ENCODE results near the gene C17orf107. TPM values are rescaled to one million over a fixed set of nuclear protein-coding genes. Genes with fewer than 3 reads are reported as not detected.

Gene C17orf107
- total and polyA plus RNA-seq, 8 donors: 1.9 to 6.9 (median 2.9) TPM

DNA sequence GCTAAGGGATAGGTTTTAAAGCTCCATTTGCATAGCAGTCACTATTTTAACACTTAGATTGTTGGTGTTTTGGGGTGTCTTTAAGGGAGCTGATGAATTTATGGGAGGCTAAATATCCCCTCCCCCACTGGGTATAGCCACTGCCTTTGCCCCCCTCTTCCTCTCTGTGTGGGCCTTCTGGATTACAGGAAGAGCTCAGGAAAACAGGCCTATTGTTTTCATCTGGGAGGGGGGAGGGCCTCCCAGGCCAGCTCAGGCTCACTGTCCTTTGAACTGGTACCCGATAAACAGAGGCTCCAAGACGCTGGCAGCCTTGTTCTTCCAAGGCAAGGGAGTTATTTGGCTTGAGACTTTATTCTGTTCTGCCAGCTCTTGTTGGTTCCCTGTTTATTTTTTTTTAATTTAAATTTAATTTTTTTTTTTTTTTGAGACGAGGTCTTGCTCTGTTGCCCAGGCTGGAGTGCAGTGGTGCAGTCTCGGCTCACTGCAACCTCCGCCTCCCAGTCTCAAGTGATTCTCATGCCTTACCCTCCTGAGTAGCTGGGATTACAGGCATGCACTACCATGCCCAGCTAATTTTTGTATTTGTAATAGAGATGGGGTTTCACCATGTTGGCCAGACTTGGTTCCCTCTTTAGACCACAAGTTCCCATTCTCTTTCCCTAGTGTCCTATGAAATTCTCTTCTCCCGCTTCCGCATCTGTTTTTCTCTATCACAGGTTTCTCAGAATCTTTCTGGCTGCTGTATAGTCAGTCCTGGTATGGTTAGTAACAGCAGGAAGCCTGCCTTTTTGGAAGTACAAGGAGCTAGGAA, 41.1 kb upstream of the C17orf107 start:
- H3K36me3 ChIP-seq: no peaks in the 10 kb centered on the region
- intact Hi-C loops (cut with DNase I): no loop called here
- ATAC-seq (peak; percentile 42 to 69 (median 52)), FAIRE-seq (no peak), DNase-seq (no peak)
- H3K27me3 ChIP-seq: no peaks in the 10 kb centered on the region
- 62 to 72% methylated on average over 7 of the region's 7 CpGs for WGBS, 2 donors
- H3K4me3 ChIP-seq: no peak overlapping the region
- peak overlapping the region in 2 of 4 donors; percentile 62 to 63 for H3K27ac ChIP-seq
- TF ChIP-seq, protein P1, sequence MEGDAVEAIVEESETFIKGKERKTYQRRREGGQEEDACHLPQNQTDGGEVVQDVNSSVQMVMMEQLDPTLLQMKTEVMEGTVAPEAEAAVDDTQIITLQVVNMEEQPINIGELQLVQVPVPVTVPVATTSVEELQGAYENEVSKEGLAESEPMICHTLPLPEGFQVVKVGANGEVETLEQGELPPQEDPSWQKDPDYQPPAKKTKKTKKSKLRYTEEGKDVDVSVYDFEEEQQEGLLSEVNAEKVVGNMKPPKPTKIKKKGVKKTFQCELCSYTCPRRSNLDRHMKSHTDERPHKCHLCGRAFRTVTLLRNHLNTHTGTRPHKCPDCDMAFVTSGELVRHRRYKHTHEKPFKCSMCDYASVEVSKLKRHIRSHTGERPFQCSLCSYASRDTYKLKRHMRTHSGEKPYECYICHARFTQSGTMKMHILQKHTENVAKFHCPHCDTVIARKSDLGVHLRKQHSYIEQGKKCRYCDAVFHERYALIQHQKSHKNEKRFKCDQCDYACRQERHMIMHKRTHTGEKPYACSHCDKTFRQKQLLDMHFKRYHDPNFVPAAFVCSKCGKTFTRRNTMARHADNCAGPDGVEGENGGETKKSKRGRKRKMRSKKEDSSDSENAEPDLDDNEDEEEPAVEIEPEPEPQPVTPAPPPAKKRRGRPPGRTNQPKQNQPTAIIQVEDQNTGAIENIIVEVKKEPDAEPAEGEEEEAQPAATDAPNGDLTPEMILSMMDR (IDR thresholded peaks at IDR 0.05): no peak
- H3K4me1 ChIP-seq: peaks cover 0 to 16% (median 4%) of the 10 kb centered on the region in 3 donors
- H3K9me3 ChIP-seq: no peaks in the 10 kb centered on the region

DNA sequence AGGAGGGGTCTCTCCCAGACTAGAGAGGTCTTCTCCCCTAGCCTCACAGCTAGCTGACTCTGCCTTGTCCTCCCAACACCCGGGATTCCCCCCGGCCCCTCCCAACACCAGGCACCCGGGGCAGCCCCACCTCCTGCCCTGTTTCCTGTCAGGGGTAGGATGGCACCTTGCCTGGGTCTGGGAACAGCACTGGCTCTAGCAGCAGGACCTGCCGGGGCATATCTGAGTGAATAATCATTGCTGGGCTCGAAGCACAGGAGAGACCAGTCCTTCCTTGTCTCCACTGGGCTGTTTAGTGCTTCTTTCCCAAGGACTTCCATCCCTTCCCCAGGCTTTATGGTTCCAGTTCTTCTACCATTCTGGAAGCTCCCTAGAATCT, 40.5 kb upstream of the C17orf107 start:
- TF ChIP-seq, protein P1 (IDR thresholded peaks at IDR 0.05): no peak
- 5 to 14% methylated on average over 5 of the region's 5 CpGs for WGBS, 2 donors
- Histone ChIP-seq H3K27ac (peak overlapping the region in 2 of 4 donors; percentile 62 to 63), H3K4me1 (peaks cover 0 to 16% (median 4%) of the 10 kb centered on the region in 3 donors), H3K36me3 (no peaks in the 10 kb centered on the region), H3K9me3 (no peaks in the 10 kb centered on the region), H3K4me3 (no peak overlapping the region), H3K27me3 (no peaks in the 10 kb centered on the region)
- intact Hi-C loops (cut with DNase I): no loop called here
- DNase-seq (peak; percentile 51 to 73 (median 62)), FAIRE-seq (no peak), ATAC-seq (peak; percentile 70 to 93 (median 86))

DNA sequence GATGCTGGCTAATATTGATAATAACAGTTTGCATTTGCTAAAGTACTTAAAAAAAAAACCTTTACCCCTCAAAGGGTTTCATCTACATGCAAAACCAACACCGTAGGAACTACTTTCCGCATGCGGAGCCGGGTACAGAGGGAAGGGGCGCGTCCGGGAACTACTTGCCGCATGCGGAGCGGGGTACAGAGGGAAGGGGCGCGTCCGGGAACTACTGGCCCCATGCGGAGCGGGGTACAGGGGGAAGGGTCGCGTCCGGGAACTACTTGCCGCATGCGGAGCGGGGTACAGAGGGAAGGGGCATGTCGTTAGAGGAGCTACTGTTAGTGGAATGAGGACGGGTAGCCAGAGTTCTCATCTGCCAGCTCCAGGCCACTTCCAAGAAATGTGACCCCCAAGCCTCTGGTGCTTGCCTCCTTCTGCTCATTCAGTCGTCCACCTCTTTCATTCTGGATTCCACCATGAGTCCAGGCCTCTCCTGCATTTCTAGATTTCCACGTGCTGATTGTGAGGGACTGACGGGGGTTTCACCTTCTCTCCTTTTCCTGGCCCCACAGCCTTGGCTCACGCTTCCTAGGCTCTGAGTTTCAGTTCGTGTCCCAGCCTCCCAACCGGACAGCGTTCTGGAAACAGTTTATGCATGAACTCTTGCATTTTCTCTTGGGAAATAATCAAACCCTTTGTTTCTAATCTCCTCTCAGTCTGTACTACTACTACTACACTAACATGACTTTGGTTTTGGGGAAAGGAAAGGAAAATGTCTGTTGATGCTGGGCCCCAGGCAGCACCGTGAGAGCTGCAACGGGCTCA, 39.3 kb upstream of the C17orf107 start:
- intact Hi-C loops (cut with DNase I): no loop called here
- Histone ChIP-seq H3K27me3 (no peaks in the 10 kb centered on the region), H3K27ac (no peak overlapping the region), H3K4me1 (peaks cover 0 to 16% (median 4%) of the 10 kb centered on the region in 3 donors), H3K36me3 (no peaks in the 10 kb centered on the region), H3K4me3 (no peak overlapping the region), H3K9me3 (no peaks in the 10 kb centered on the region)
- no peak for DNase-seq
- FAIRE-seq: no peak
- 90% methylated on average over 30 to 32 of the region's 32 CpGs for WGBS, 2 donors
- no peak for ATAC-seq
- TF ChIP-seq, protein P1 (IDR thresholded peaks at IDR 0.05): no peak

DNA sequence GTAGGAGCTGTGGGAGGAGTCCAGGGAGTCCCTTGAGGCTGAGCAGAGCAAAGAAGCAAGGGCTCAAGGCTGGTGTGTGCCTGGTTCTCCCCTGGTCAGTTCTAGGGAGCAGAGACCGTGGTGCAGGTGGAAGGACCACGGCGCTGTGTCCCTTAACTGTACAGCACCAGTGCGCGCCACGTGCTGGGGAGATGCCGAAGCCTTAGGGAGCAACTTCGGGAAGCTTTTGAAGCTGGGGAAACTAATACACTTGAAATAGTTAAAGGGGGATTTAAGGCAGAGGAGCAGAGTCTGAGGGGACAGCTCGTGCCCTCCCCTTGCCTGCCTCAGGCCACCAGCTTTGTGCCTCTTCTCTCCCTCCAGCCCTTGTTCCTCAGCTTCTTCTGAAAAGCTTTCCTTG, 38.7 kb upstream of the C17orf107 start:
- H3K27me3 ChIP-seq: no peaks in the 10 kb centered on the region
- no peak for DNase-seq
- H3K36me3 ChIP-seq: no peaks in the 10 kb centered on the region
- no peak for FAIRE-seq
- peaks cover 0 to 16% (median 4%) of the 10 kb centered on the region in 3 donors for H3K4me1 ChIP-seq
- 91 to 93% methylated on average over 9 of the region's 9 CpGs for whole genome bisulfite sequencing, 2 donors
- H3K4me3 ChIP-seq: no peak overlapping the region
- H3K27ac ChIP-seq: no peak overlapping the region
- no peak for ATAC-seq
- intact Hi-C loops (cut with DNase I): no loop called here
- TF ChIP-seq, protein P1 (IDR thresholded peaks at IDR 0.05): no peak
- H3K9me3 ChIP-seq: no peaks in the 10 kb centered on the region
